PC-9 (cell line): Measurements from ENCODE around the gene PAQR3. TPM values are rescaled to one million over a fixed set of nuclear protein-coding genes. Genes with fewer than 3 reads are reported as not detected.
"Not testable (repeated sequence)": the region's sequence is repeated elsewhere in the genome, so short reads cannot be mapped to it uniquely, and the experiment has no call there.

Experiments used
- BruUV-seq: library from RNA; stranded (reverse); fragments of 400-500 nt; replicated peaks from 2 replicates; lab custom pipeline; 2021; lab: Mats Ljungman, UMichigan
- CTCF ChIA-PET: fragments of 300-600 bp; sonication (Branson Sonifier 250); formaldehyde crosslinking; loops from one replicate; lab custom pipeline; 2022; ENCODE audit warnings: antibody characterized with exemption; lab: Charles Lee
- POLR2A ChIA-PET: fragments of 300-600 bp; sonication (Branson Sonifier 250); formaldehyde crosslinking; loops from one replicate; lab custom pipeline; 2022; ENCODE audit warnings: antibody characterized with exemption; ENCODE audit not compliant: unreplicated experiment; lab: Charles Lee
- DNase-seq, 2 experiments: peaks; one replicate each; pipeline versions ENCODE4 v3.0.0 to v3.0.0-alpha.2; 2015 to 2022; ENCODE audit warnings: mixed read lengths in 1 of 2
- H2AFZ ChIP-seq: fragments of 200-600 bp; sonication (generic); 2 replicates; pipeline ENCODE4 v1.8.1; 2017; ENCODE audit warnings: antibody characterized with exemption
- H3F3A ChIP-seq: fragments of 200-600 bp; sonication (generic); 2 replicates; pipeline ENCODE4 v1.8.1; 2017; ENCODE audit warnings: antibody characterized with exemption, mild to moderate bottlenecking, low read depth; ENCODE audit not compliant: insufficient read depth
- H3K27ac ChIP-seq: fragments of 200-600 bp; sonication (generic); 2 replicates; pipeline ENCODE4 v1.6.1; 2016; ENCODE audit warnings: mixed run types
- H3K27me3 ChIP-seq: fragments of 200-600 bp; sonication (generic); 2 replicates; pipeline ENCODE4 v1.6.1; 2016; ENCODE audit warnings: low read depth, mixed run types; ENCODE audit not compliant: insufficient read depth
- H3K36me3 ChIP-seq: fragments of 200-600 bp; sonication (generic); 2 replicates; pipeline ENCODE4 v1.6.1; 2016; ENCODE audit warnings: low read depth, mixed run types
- H3K4me1 ChIP-seq: fragments of 200-600 bp; sonication (generic); replicated peaks from 2 replicates; pipeline ENCODE4 v1.6.1; 2016; ENCODE audit warnings: mixed run types; ENCODE audit not compliant: insufficient read depth
- H3K4me2 ChIP-seq: fragments of 200-600 bp; sonication (generic); 2 replicates; pipeline ENCODE4 v1.6.1; 2017; ENCODE audit warnings: mixed run types
- H3K4me3 ChIP-seq: fragments of 200-600 bp; sonication (generic); 2 replicates; pipeline ENCODE4 v1.6.1; 2016; ENCODE audit warnings: mixed run types
- H3K79me2 ChIP-seq: fragments of 200-600 bp; sonication (generic); 2 replicates; pipeline ENCODE4 v1.6.1; 2017; ENCODE audit warnings: low read depth, mixed run types
- H3K9me2 ChIP-seq: fragments of 200-600 bp; sonication (generic); 2 replicates; pipeline ENCODE4 v1.8.1; 2017; ENCODE audit warnings: mild to moderate bottlenecking; ENCODE audit not compliant: insufficient read depth
- H3K9me3 ChIP-seq: fragments of 200-600 bp; sonication (generic); 2 replicates; pipeline ENCODE4 v1.8.1; 2016; ENCODE audit warnings: low read depth; ENCODE audit not compliant: insufficient read depth
- H4K20me1 ChIP-seq: fragments of 200-600 bp; sonication (generic); 2 replicates; pipeline ENCODE4 v1.8.1; 2017; ENCODE audit not compliant: insufficient read depth
- EZH2 ChIP-seq: fragments of 200-600 bp; sonication (generic); IDR thresholded peaks from 2 replicates; pipeline ENCODE4 v1.8.0; 2017; ENCODE audit warnings: antibody characterized with exemption, low read depth
- intact Hi-C: fragments of 100-400 bp; cut with micrococcal nuclease; formaldehyde crosslinking; loops from one replicate; pipeline ENCODE4 v1.10.0; 2022; ENCODE audit not compliant: unreplicated experiment
- total RNA-seq: library from RNA; stranded (reverse); gene quantifications from 2 replicates; pipeline ENCODE4 v1.2.3, GENCODE V29; 2021
- TF ChIP-seq, protein P1 (sequence below): fragments of 200-600 bp; sonication (generic); conservative IDR thresholded peaks from 2 replicates; pipeline ENCODE4 v1.6.1; 2017; ENCODE audit warnings: mixed run types, antibody characterized with exemption, mild to moderate bottlenecking, moderate library complexity

PAQR3 gene
- total RNA-seq, 1 experiment from 2014 or later, result 11.0 TPM

- H3K79me2 ChIP-seq, result no peaks in the 10 kb centered on the region
- no peak for DNase-seq
- ChIA-PET POLR2A (interaction anchor here (0.5 kb wide), 1 partner anchor 254 kb away, joined by 7 read pairs; no protein-coding TSS in a partner anchor), CTCF (no interaction called here)
- H3K27ac ChIP-seq, result no peak overlapping the region
- H3K4me1 ChIP-seq, result no peaks in the 10 kb centered on the region
- BruUV-seq, result no TSS peak
- no peaks in the 10 kb centered on the region for H3K36me3 ChIP-seq
- no peak overlapping the region for H3K4me2 ChIP-seq
- H2AFZ ChIP-seq, result no peak overlapping the region
- H3F3A ChIP-seq, result no peaks in the 10 kb centered on the region
- H4K20me1 ChIP-seq, result no peaks in the 10 kb centered on the region
- intact Hi-C loops, result no loop called here
- H3K27me3 ChIP-seq, result no peaks in the 10 kb centered on the region
- H3K9me3 ChIP-seq, result no peaks in the 10 kb centered on the region
- TF ChIP-seq EZH2, result no peak
- TF ChIP-seq, protein P1, sequence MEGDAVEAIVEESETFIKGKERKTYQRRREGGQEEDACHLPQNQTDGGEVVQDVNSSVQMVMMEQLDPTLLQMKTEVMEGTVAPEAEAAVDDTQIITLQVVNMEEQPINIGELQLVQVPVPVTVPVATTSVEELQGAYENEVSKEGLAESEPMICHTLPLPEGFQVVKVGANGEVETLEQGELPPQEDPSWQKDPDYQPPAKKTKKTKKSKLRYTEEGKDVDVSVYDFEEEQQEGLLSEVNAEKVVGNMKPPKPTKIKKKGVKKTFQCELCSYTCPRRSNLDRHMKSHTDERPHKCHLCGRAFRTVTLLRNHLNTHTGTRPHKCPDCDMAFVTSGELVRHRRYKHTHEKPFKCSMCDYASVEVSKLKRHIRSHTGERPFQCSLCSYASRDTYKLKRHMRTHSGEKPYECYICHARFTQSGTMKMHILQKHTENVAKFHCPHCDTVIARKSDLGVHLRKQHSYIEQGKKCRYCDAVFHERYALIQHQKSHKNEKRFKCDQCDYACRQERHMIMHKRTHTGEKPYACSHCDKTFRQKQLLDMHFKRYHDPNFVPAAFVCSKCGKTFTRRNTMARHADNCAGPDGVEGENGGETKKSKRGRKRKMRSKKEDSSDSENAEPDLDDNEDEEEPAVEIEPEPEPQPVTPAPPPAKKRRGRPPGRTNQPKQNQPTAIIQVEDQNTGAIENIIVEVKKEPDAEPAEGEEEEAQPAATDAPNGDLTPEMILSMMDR, result no peak
- no peaks in the 10 kb centered on the region for H3K9me2 ChIP-seq
- H3K4me3 ChIP-seq, result no peak overlapping the region
Observed at GRCh38 chr4:78870056-78870455, 69.2 kb downstream of the PAQR3 start.

GRCh38 chr4:78868712-78869111, 70.5 kb downstream of the PAQR3 start:
- H3K4me2 ChIP-seq, POLR2A ChIA-PET, H3K27me3 ChIP-seq, H3K79me2 ChIP-seq, H3K4me3 ChIP-seq, H3F3A ChIP-seq, DNase-seq, H3K27ac ChIP-seq, H3K36me3 ChIP-seq, intact Hi-C loops, CTCF ChIA-PET, H3K9me3 ChIP-seq, H3K4me1 ChIP-seq, H4K20me1 ChIP-seq, H2AFZ ChIP-seq, H3K9me2 ChIP-seq, BruUV-seq: not testable (repeated sequence)

GRCh38 chr4:78865451-78865850, 73.8 kb downstream of the PAQR3 start:
- intact Hi-C loops, result no loop called here
- BruUV-seq, result no TSS peak

More at GRCh38 chr4:78865451-78865850, 73.8 kb downstream of the PAQR3 start:
- Histone ChIP-seq H3K4me1 (no peaks in the 10 kb centered on the region), H3K9me3 (no peaks in the 10 kb centered on the region), H3F3A (no peaks in the 10 kb centered on the region), H2AFZ (no peak overlapping the region), H4K20me1 (no peaks in the 10 kb centered on the region), H3K4me3 (no peak overlapping the region), H3K27me3 (no peaks in the 10 kb centered on the region), H3K36me3 (no peaks in the 10 kb centered on the region), H3K79me2 (no peaks in the 10 kb centered on the region), H3K9me2 (no peaks in the 10 kb centered on the region), H3K27ac (no peak overlapping the region), H3K4me2 (no peak overlapping the region)
- POLR2A ChIA-PET, result no interaction called here
- TF ChIP-seq, protein P1, result no peak
- no peak for TF ChIP-seq EZH2
- DNase-seq, result no peak
- CTCF ChIA-PET, result interaction anchor here (0.6 kb wide), 1 partner anchor 33 kb away, joined by 3 read pairs; no protein-coding TSS in a partner anchor
